T-cell (primary cell): Measurements from ENCODE around the gene UBE2E2. TPM values are rescaled to one million over a fixed set of nuclear protein-coding genes. Genes with fewer than 3 reads are reported as not detected.

Experiments
- ATAC-seq, 4 experiments: fragments of 200-7000 bp in 3 of 4; fragments of 150-1000 bp in 1 of 4; cut with Tn5 transposase; replicated peaks in 1 of 4; 1 replicate in 3 of 4; 2 replicates in 1 of 4; pipeline ENCODE4 v1.10.0; 2021; ENCODE audit warnings: moderate library complexity in 3 of 4, mild to moderate bottlenecking in 2 of 4, moderate number of reproducible peaks in 1 of 4
- CTCF ChIA-PET, 2 donors: fragments of 300-600 bp; sonication (Branson Sonifier 250); formaldehyde crosslinking; loops; one replicate each; lab custom pipeline; 2022; ENCODE audit warnings: antibody characterized with exemption in 2 of 2; lab: Charles Lee
- POLR2A ChIA-PET, 2 donors: fragments of 300-600 bp; sonication (Branson Sonifier 250); formaldehyde crosslinking; loops; one replicate each; lab custom pipeline; 2022; ENCODE audit warnings: antibody characterized with exemption in 2 of 2; lab: Charles Lee
- DNase-seq, 35 experiments: peaks; one replicate each; pipeline versions ENCODE4 v3.0.0 to v3.0.0-alpha.2; 2013 to 2023
- H3K27ac ChIP-seq: one replicate; pipeline ENCODE4 v1.5.1; 2013; ENCODE audit warnings: low read length
- H3K27me3 ChIP-seq, 2 experiments: replicated peaks in 1 of 2; 1 replicate in 1 of 2; 2 replicates in 1 of 2; pipeline versions ENCODE4 v1.6.1 to v1.7.0; 2013; ENCODE audit warnings: low read length in 1 of 2, mixed read lengths in 1 of 2; ENCODE audit not compliant: control insufficient read depth in 2 of 2, insufficient read depth in 2 of 2; ENCODE audit errors: extremely low read depth in 1 of 2
- H3K36me3 ChIP-seq, 2 donors: 1 replicate in 1 of 2; 2 replicates in 1 of 2; pipeline versions ENCODE4 v1.6.1 to v1.7.0; 2013; ENCODE audit warnings: low read length in 1 of 2; ENCODE audit not compliant: control insufficient read depth in 2 of 2, insufficient read depth in 1 of 2; ENCODE audit errors: extremely low read depth in 1 of 2
- H3K4me1 ChIP-seq, 2 experiments: 1 replicate in 1 of 2; 2 replicates in 1 of 2; pipeline versions ENCODE4 v1.6.1 to v1.7.0; 2013; ENCODE audit warnings: low read length in 2 of 2, mixed read lengths in 1 of 2; ENCODE audit not compliant: insufficient read depth in 2 of 2, control insufficient read depth in 1 of 2; ENCODE audit errors: extremely low read depth in 1 of 2
- H3K4me3 ChIP-seq, 2 donors: 1 replicate in 1 of 2; 2 replicates in 1 of 2; pipeline versions ENCODE4 v1.5.1 to v1.7.0; 2013; ENCODE audit warnings: mild to moderate bottlenecking in 2 of 2, low read length in 1 of 2, moderate library complexity in 1 of 2; ENCODE audit not compliant: control insufficient read depth in 1 of 2; ENCODE audit errors: extremely low read depth in 1 of 2
- H3K9me3 ChIP-seq: 2 replicates; pipeline ENCODE4 v1.7.0; 2013
- H3K27ac Mint-ChIP-seq, 2 donors: one replicate each; pipeline ENCODE4 v1.8.0; 2020 to 2021; ENCODE audit warnings: mild to moderate bottlenecking in 2 of 2, mixed read lengths in 2 of 2
- H3K27me3 Mint-ChIP-seq, 2 donors: one replicate each; pipeline ENCODE4 v1.8.0; 2021 to 2022; ENCODE audit warnings: mixed read lengths in 2 of 2
- H3K36me3 Mint-ChIP-seq: one replicate; pipeline ENCODE4 v1.8.0; 2021; ENCODE audit warnings: mixed read lengths
- H3K4me1 Mint-ChIP-seq, 3 donors: one replicate each; pipeline ENCODE4 v1.8.0; 2020 to 2022; ENCODE audit warnings: mixed read lengths in 3 of 3, mild to moderate bottlenecking in 1 of 3
- H3K4me3 Mint-ChIP-seq, 3 donors: one replicate each; pipeline ENCODE4 v1.8.0; 2020 to 2022; ENCODE audit warnings: mild to moderate bottlenecking in 3 of 3, mixed read lengths in 3 of 3, moderate library complexity in 3 of 3
- H3K9me3 Mint-ChIP-seq, 3 donors: one replicate each; pipeline ENCODE4 v1.8.0; 2020 to 2022; ENCODE audit warnings: mixed read lengths in 3 of 3
- WGBS: methylation state at CpG from one replicate; pipeline ENCODE4 v1.1.5; 2013; ENCODE audit warnings: missing lambda C conversion rate; ENCODE audit not compliant: insufficient coverage; 5-methylcytosine and 5-hydroxymethylcytosine counted together
- total RNA-seq, 35 experiments: library from RNA in 6 of 35; stranded (reverse) in 6 of 35; fragments of 120-200 nt in 1 of 35; gene quantifications; one replicate each; pipeline versions ENCODE4 v1.2.1 to v1.2.4 and lab custom pipeline; 2013 to 2026

The UBE2E2 gene
- total RNA-seq, 5 donors from 2014 or later (not counting 1 experiment from before 2014, with no cell fraction given) = 7.2 to 17.6 (median 7.5) TPM

GRCh38 chr3:23489300-23490158 is 286.4 kb downstream of the UBE2E2 start:
- no peak for ATAC-seq
- CTCF ChIA-PET = interaction anchor here in 1 of 2 donors (0.5 kb wide), 1 partner anchor 512 kb away, joined by 3 read pairs; no protein-coding TSS in a partner anchor
- H3K4me3 Mint-ChIP-seq = no peak overlapping the region
- Histone ChIP-seq H3K27ac (no peak overlapping the region), H3K36me3 (no peaks in the 10 kb centered on the region), H3K9me3 (no peaks in the 10 kb centered on the region), H3K4me3 (no peak overlapping the region), H3K4me1 (no peaks in the 10 kb centered on the region), H3K27me3 (peaks cover 0 to 4% of the 10 kb centered on the region in 2 experiments)
- H3K4me1 Mint-ChIP-seq = no peaks in the 10 kb centered on the region
- no peak for DNase-seq
- peaks cover 3% of the 10 kb centered on the region for H3K36me3 Mint-ChIP-seq
- H3K27ac Mint-ChIP-seq = no peak overlapping the region
- 95% methylated on average over 4 of the region's 7 CpGs for WGBS
- peaks cover 6 to 8% (median 7%) of the 10 kb centered on the region in 3 donors for H3K9me3 Mint-ChIP-seq
- POLR2A ChIA-PET = no interaction called here
- no peaks in the 10 kb centered on the region for H3K27me3 Mint-ChIP-seq

- Histone ChIP-seq H3K4me1 (no peaks in the 10 kb centered on the region), H3K9me3 (no peaks in the 10 kb centered on the region), H3K27me3 (peaks cover 0 to 4% of the 10 kb centered on the region in 2 experiments), H3K27ac (no peak overlapping the region), H3K36me3 (no peaks in the 10 kb centered on the region), H3K4me3 (no peak overlapping the region)
- Mint-ChIP-seq H3K9me3 (peaks cover 3 to 6% (median 5%) of the 10 kb centered on the region in 3 donors), H3K4me1 (peaks cover 0 to 1% (median 0%) of the 10 kb centered on the region in 3 donors), H3K36me3 (peaks cover 2% of the 10 kb centered on the region), H3K27ac (no peak overlapping the region), H3K4me3 (no peak overlapping the region), H3K27me3 (no peaks in the 10 kb centered on the region)
- ATAC-seq (no peak), DNase-seq (no peak)
- ChIA-PET CTCF (no interaction called here), POLR2A (no interaction called here)
- no CpG with 5 or more reads among the region's 3 CpGs for WGBS
Measured at GRCh38 chr3:23490459-23490858, 287.3 kb downstream of the UBE2E2 start.

- no peak overlapping the region for H3K4me3 Mint-ChIP-seq
- no peak overlapping the region for H3K4me3 ChIP-seq
- H3K4me1 ChIP-seq = no peaks in the 10 kb centered on the region
- peaks cover 0 to 2% (median 0%) of the 10 kb centered on the region in 3 donors for H3K4me1 Mint-ChIP-seq
- H3K27me3 Mint-ChIP-seq = no peaks in the 10 kb centered on the region
- no peaks in the 10 kb centered on the region for H3K9me3 ChIP-seq
- no peak overlapping the region for H3K27ac Mint-ChIP-seq
- H3K27ac ChIP-seq = no peak overlapping the region
- H3K27me3 ChIP-seq = peaks cover 0 to 3% of the 10 kb centered on the region in 2 experiments
- H3K9me3 Mint-ChIP-seq = no peaks in the 10 kb centered on the region
- CTCF ChIA-PET = interaction anchor here (0.6 kb wide), 2 partner anchors 89 to 320 kb away, joined by 3 to 5 read pairs; no protein-coding TSS in a partner anchor
- no peaks in the 10 kb centered on the region for H3K36me3 ChIP-seq
- DNase-seq (no peak), ATAC-seq (no peak)
- POLR2A ChIA-PET = no interaction called here
- no peaks in the 10 kb centered on the region for H3K36me3 Mint-ChIP-seq
Measured at GRCh38 chr3:23492057-23492456, 288.9 kb downstream of the UBE2E2 start.

- no peak overlapping the region for H3K4me3 Mint-ChIP-seq
- no peaks in the 10 kb centered on the region for H3K9me3 Mint-ChIP-seq
- H3K4me3 ChIP-seq = no peak overlapping the region
- no peaks in the 10 kb centered on the region for H3K36me3 Mint-ChIP-seq
- ChIA-PET POLR2A (no interaction called here), CTCF (no interaction called here)
- no peak overlapping the region for H3K27ac Mint-ChIP-seq
- no peaks in the 10 kb centered on the region for H3K9me3 ChIP-seq
- H3K27ac ChIP-seq = no peak overlapping the region
- peaks cover 0 to 2% (median 0%) of the 10 kb centered on the region in 3 donors for H3K4me1 Mint-ChIP-seq
- H3K36me3 ChIP-seq = no peaks in the 10 kb centered on the region
- no peaks in the 10 kb centered on the region for H3K27me3 ChIP-seq
- H3K4me1 ChIP-seq = no peaks in the 10 kb centered on the region
- DNase-seq (no peak), ATAC-seq (no peak)
- H3K27me3 Mint-ChIP-seq = no peaks in the 10 kb centered on the region
Measured at GRCh38 chr3:23493889-23494288, 290.8 kb downstream of the UBE2E2 start.

GRCh38 chr3:23494967-23495366 is 291.8 kb downstream of the UBE2E2 start:
- ChIA-PET CTCF (no interaction called here), POLR2A (no interaction called here)
- no peak overlapping the region for H3K27ac Mint-ChIP-seq
- H3K27me3 Mint-ChIP-seq = no peaks in the 10 kb centered on the region
- Histone ChIP-seq H3K27me3 (no peaks in the 10 kb centered on the region), H3K4me1 (no peaks in the 10 kb centered on the region), H3K9me3 (no peaks in the 10 kb centered on the region), H3K4me3 (no peak overlapping the region), H3K27ac (no peak overlapping the region), H3K36me3 (no peaks in the 10 kb centered on the region)
- H3K4me3 Mint-ChIP-seq = no peak overlapping the region
- no peak for ATAC-seq
- no peak for DNase-seq
- H3K4me1 Mint-ChIP-seq = peaks cover 0 to 2% (median 0%) of the 10 kb centered on the region in 3 donors
- no CpG with 5 or more reads among the region's 1 CpG for WGBS
- no peaks in the 10 kb centered on the region for H3K36me3 Mint-ChIP-seq
- H3K9me3 Mint-ChIP-seq = no peaks in the 10 kb centered on the region

- ChIA-PET POLR2A (no interaction called here), CTCF (no interaction called here)
- no peaks in the 10 kb centered on the region for H3K4me1 ChIP-seq
- H3K4me3 ChIP-seq = no peak overlapping the region
- H3K9me3 ChIP-seq = no peaks in the 10 kb centered on the region
- H3K4me1 Mint-ChIP-seq = peaks cover 0 to 2% (median 0%) of the 10 kb centered on the region in 3 donors
- WGBS = no CpG with 5 or more reads among the region's 1 CpG
- no peak overlapping the region for H3K27ac ChIP-seq
- DNase-seq = no peak
- no peaks in the 10 kb centered on the region for H3K27me3 ChIP-seq
- no peak overlapping the region for H3K4me3 Mint-ChIP-seq
- no peaks in the 10 kb centered on the region for H3K36me3 Mint-ChIP-seq
- H3K36me3 ChIP-seq = no peaks in the 10 kb centered on the region
- no peaks in the 10 kb centered on the region for H3K27me3 Mint-ChIP-seq
- no peaks in the 10 kb centered on the region for H3K9me3 Mint-ChIP-seq
- no peak for ATAC-seq
- no peak overlapping the region for H3K27ac Mint-ChIP-seq
Measured at GRCh38 chr3:23495507-23495906, 292.4 kb downstream of the UBE2E2 start.
